NCI-H524 (cell line): ENCODE data around the gene FICD.
"Not testable (repeated sequence)": the region's sequence is repeated elsewhere in the genome, so short reads cannot be mapped to it uniquely, and the experiment has no call there.

Source experiments
- DNase-seq, 2 experiments: peaks; one replicate each; lab custom pipeline; 2025; lab: John Stamatoyannopoulos, UW

The FICD gene

GRCh38 chr12:108514973-108515814 is at the start of gene FICD:
TSS of gene FICD (plus strand) at chr12:108515277. CDS start at chr12:108516973, 1,696 bp downstream.
- peak; percentile 97 to 98 for DNase-seq

- no peak for DNase-seq
Observed at GRCh38 chr12:108465417-108465816, 49.7 kb upstream of the FICD start.

GRCh38 chr12:108468196-108468968 is 46.7 kb upstream of the FICD start:
- no peak for DNase-seq

- no peak for DNase-seq
Observed at GRCh38 chr12:108473400-108474055, 41.5 kb upstream of the FICD start.

GRCh38 chr12:108475396-108475795 is 39.7 kb upstream of the FICD start:
- peak; percentile 93 to 98 for DNase-seq

GRCh38 chr12:108477055-108477880 is 37.8 kb upstream of the FICD start:
- no peak for DNase-seq

- DNase-seq = no peak
Observed at GRCh38 chr12:108477881-108478259, 37.2 kb upstream of the FICD start.

GRCh38 chr12:108478611-108479206 is 36.4 kb upstream of the FICD start:
- DNase-seq = no peak

GRCh38 chr12:108479364-108480070 is 35.6 kb upstream of the FICD start:
- DNase-seq = no peak

GRCh38 chr12:108482717-108483212 is 32.3 kb upstream of the FICD start:
- DNase-seq = no peak

- peak; percentile 61 to 79 for DNase-seq
Observed at GRCh38 chr12:108483213-108484059, 31.6 kb upstream of the FICD start.

GRCh38 chr12:108484431-108484830 is 30.6 kb upstream of the FICD start:
- no peak for DNase-seq

GRCh38 chr12:108484845-108485244 is 30.2 kb upstream of the FICD start:
- no peak for DNase-seq

GRCh38 chr12:108485371-108485770 is 29.7 kb upstream of the FICD start:
- DNase-seq = not testable (repeated sequence)

GRCh38 chr12:108487029-108487428 is 28.0 kb upstream of the FICD start:
- DNase-seq = not testable (repeated sequence)

GRCh38 chr12:108491256-108491655 is 23.8 kb upstream of the FICD start:
- DNase-seq = no peak

GRCh38 chr12:108495054-108495453 is 20.0 kb upstream of the FICD start:
- DNase-seq = peak in 1 of 2 experiments; percentile 54

- DNase-seq = peak in 1 of 2 experiments; percentile 65
Observed at GRCh38 chr12:108495823-108496579, 19.1 kb upstream of the FICD start.

- DNase-seq = no peak
Observed at GRCh38 chr12:108498136-108498535, 16.9 kb upstream of the FICD start.
